ENCODE measurements around the gene NUDT2.

Gene NUDT2

DNA sequence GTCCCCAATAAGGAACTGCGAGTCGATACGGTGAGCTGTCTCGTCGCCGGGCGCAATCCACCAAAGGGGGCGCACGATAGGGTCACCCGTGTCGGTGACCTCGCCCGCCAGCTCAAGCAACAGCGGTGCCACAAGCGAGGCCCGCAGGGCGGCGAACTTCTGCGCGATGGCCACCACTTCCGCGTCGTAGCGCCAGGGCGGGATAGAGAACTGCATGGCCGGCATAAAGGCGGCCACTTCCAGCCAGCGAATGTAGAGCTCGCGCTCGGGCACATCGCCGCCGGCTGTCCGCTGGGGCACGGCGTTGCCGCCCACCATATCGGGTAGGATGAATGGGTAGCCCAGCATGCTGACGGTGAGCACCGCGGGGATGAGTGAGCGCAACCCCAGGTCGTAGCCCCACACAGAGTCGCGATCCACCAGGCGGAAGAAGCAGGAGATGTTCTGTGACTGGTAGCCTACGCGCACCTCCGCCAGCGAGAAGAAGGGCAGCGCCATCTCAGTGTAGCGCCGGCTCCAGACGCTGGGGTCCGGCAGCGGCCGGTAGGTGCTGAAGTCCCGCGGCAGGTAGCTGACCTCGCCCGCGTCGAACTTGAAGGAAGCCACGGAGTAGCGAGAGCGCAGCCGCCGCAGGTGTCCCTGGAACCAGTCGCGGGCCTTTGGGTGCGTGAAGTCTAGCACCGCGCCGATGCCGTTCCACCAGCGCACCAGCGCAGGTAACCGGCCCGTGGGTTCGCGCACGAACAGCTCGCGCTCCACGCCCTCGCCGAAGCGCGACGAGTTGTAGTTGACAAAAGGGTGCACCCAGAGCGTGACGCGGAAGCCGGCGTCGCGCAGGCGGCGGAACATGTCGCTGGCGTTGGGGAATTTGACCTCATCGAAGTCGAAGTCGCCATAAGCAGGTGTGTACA, 41.9 kb downstream of the NUDT2 start:
- DNase-seq: no peak

DNA sequence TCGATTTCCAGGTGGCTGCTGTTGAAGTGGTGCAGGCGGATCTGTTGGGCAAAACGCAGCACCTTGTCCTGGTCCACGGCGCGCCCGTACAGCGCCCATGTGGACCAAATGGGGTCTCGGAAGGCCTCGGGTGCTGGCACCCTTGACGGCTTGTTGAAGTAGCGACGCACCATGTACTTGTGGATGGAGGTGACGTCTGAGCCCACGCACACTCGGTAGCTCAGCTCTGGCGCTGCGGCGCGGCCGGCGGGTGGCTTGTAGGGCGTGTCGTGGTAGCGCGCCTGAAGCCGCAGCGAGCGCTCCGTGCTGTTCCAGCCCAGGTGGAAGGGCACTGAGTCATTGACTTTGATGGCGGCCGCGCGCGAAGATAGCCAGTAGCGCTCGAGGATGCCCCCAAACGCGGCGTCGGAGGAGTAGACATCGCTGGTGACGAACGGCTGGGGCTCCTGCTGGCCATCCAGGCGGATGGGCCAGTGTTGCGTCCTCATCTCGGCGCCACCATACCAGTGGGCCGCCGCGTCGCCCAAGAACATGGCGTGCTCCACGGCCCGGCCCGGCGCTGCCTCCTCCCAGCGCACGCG, 42.6 kb downstream of the NUDT2 start:
- DNase-seq: no peak

- DNase-seq: no peak
Measured at GRCh38 chr9:34372467-34373011, 43.2 kb downstream of the NUDT2 start.

- no peak for DNase-seq
Measured at GRCh38 chr9:34373749-34374148, 44.4 kb downstream of the NUDT2 start.

DNA sequence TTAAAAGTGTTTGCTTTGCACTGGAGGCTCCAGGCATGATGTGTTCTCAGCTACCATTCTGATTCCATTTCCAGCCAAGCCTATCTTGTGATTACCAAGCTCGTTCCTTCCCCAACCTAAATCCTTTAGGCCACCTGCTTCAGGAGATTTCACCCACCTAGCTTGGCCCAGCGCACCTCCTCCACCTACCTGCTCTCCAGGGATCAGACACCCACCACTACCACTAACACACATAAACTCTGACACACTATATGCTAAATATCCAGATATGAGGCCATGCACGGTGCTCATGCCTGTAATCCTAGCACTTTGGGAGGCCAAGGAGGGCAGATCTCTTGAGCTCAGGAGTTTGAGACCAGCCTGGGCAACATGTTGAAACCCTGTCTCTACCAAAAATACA, 45.0 kb downstream of the NUDT2 start:
- no peak for DNase-seq

DNA sequence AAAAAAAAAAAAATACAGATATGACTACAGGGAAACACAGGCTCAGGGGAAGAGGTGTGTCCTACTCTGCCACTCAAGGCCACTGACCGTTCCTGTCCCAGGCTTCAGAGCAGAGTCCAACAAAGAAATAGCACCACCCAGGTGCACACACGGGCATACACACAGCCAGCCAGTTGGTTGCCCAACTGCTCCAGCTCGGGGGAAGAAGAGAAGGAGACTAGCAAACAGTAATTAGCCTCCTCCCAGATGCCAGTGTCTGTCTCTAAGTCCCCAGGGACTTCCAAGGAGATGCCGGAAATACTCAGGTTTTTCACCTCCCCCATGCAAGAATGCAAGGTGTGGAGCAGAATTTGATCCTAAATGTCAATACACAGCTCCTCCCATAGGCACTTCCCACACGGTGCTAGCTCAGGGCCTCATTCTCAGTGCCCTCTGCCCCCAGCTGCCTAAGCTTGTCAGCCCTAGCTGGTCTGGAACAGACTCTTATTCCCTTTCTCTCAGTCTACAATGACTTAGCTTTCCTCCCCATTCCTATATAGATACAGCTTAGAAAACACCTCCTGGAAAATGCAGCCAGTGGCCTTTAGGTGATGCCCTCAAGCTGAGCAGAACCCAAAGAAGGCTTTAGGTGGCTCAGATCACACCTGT, 45.7 kb downstream of the NUDT2 start:
- DNase-seq: no peak

DNA sequence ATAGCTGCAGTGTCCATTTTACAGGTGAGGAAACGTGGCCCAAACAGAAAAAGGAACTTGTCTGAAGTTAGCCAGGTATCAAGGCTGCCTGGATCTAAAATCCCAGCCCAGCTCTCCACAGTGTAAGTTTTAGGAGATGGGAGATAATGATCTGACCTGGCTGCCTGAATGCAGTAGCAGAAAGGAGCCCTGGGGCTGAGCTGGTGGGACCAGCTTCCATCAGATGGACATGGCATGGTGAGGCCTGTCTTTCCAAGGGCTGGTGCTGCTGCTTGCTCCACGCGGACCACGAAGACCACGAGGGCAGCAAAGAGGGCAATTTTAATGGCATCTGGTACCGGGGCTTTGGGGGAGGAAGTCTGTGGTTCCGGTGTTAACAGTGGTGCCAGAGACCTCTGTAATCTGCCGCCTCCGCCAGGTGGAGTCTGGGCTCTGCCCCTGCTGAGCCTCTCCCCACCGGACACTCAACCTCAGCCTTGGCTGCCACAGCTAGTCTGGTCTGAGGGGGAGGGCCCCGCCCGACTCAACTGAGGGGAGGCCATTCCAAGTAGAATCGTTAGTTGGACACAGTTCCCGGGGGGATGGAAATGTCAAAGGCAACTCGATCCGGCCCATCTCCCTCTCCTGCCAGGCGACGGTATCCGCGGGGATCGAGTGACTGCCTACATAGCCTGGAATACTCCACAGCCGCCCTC, 46.7 kb downstream of the NUDT2 start:
- no peak for DNase-seq

DNA sequence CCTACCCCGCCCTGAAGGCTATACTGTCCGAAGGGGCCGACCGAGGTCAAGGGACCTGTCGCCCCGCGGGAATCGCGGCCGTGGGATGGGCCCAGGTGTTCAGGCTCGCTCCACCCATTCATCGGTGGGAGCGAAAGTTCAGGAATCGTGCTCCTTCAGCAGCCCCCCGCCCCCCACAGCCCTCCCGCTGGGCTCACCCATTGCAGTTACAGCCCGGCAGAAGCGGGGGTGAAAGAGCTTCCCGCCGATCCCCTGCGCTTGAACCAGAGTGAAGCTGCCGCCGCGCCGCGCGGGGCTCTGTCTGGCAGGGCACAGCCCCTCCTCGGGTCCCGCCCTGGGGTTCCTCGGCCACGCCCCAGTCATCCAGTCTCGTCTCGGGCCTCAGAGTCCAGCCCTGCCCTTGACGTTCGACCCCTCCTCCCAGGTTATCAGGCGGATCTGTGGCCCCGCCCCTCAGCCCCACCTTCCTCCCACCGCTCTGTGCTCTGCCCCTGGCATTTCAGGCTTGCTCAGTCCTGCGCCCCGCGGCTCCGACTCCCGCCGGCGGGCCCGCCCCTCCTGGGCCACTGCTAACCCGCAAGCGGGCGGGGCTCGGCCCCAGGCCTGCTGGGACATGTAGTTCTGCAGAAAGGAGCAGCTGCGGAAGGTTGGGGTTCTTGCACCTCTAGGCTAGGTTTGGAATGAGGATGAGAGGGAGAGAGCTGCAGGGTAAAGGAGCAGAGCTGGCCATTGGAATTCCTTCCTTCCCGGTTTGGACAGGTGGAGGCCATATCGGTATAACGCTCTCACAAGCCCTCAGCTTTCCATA, 47.4 kb downstream of the NUDT2 start, which contains the start of gene MYORG:
Gene MYORG (minus strand): TSS at position 303 of the 808 bp plus-strand sequence. CDS start 3,955 bp downstream, outside the sequence.
- DNase-seq: peak; percentile 91

DNA sequence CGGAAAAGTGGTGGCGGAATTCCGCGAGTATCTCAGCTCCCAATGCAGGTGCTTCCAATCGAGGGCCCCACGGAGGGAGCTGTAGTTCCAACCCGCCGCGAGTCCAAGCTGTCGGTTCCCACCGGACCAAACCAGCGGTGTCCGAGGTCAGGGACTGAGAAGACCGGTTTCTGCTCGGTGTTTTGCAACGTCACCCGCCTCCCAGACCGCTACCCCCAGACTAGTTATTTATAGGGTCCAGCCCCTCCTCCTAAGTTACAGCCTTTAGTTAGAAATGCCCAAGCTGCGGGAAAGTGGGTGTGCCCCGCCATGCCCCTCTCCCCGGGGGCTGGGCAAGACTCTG, 48.0 kb downstream of the NUDT2 start:
- DNase-seq: no peak

DNA sequence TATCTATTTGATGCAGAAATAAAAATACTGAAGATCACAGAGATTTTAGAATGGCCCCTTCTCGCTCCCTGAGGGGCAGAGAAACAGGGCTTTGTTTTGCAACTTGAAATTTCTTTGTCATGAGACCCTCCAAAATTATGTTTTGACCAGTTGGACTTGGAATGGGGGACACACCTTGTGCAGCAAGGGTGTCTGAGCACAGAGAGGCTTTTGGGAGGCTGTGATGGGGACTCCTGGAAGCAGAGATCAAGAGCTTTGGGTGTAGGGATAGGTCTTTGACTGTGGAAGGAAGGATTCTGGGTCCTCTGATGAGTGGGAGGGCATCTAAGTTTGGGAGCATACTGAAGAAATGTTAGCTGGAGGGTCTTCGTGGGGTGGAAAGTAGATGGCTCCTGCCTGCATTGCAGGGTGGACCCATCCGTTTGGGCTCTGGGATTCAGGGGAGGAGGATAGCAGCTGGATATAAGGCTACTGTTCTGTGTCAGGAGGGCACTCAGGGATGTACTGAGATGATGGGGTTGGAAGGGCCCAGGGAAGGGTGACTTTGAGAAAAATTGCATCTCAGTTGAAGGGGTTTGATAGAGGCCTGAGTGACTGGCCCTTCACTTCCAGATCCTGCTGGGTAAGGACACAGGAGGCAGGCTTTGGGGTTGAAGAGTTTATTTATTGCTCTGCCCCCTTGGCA, 49.1 kb downstream of the NUDT2 start:
- DNase-seq: no peak

DNA sequence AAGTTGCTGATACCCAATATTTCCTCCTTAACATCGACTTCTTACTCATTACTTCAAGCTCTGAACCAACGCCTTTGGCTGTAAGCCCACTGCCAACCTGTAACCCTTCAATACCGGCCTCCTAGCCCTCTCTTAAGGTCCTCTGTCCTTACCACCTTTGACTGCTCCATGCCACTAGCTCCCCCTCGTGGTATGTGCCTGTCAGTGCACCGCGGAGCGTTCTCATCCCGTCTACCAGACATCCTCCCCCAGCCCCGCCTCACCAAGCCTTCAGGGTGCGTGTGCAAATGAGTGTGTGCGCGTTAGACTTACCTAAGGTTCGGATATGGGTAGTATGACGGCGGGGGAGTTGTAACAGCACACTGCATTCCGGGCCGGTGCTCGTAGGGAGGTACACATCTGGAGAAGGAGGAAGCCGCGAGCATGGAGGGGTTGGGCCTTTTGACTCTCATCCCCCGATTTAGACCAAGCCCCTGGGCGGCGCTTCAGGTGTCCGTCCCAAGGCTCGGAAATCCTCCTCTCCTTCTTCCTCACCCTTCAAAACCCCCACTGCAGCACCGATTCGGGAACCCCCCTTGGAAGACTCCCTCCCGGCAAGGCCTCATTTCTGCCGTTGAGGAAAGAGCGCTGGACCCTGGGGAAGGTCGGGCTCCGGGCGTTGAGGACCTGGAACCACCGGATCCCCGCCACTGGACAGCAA, 50.1 kb downstream of the NUDT2 start:
- peak; percentile 83 for DNase-seq

GRCh38 chr9:34380034-34380510, 50.7 kb downstream of the NUDT2 start:
- DNase-seq: no peak

- DNase-seq: peak; percentile 73
Measured at GRCh38 chr9:34380511-34381315, 51.3 kb downstream of the NUDT2 start.

- no peak for DNase-seq
Measured at GRCh38 chr9:34381323-34381722, 52.0 kb downstream of the NUDT2 start.

DNA sequence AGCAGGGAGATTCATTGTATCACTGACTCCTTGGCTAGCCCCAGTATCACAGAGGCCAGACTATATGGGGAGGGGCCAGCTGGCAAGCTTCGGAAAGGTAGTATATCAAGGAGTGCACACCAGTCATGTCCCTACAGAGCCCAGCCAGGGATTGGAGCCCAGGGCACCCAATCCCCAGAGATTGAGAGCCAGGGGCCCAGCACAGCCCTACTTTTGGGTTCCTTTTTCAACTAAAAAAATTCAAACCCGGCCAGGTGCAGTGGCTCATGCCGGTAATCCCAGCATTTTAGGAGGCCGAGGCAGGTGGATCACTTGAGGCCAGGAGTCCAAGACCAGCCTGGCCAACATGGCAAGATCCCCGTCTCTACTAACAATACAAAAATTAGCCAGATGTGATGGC, 52.7 kb downstream of the NUDT2 start:
- no peak for DNase-seq

DNA sequence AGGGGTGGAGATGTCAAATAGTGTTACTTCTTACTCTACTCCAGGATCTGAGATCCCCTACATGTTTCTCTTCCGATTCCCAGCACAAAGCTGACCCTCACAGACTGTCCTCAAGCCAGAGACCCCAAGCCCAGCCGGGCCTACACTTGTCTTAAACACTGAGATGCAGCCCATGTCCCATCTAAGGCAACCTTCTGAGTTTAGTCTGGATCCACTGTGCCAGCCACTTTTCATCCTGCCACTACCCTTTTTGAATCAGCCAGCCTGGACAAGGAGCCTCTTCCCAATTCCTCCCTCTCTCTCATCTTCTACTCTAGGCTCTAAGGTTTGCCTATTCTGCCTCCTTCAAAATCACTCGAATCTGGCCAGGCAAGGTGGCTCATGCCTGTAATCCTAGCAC, 53.5 kb downstream of the NUDT2 start:
- DNase-seq: no peak

GRCh38 chr9:34383904-34384303, 54.5 kb downstream of the NUDT2 start:
- no peak for DNase-seq

DNA sequence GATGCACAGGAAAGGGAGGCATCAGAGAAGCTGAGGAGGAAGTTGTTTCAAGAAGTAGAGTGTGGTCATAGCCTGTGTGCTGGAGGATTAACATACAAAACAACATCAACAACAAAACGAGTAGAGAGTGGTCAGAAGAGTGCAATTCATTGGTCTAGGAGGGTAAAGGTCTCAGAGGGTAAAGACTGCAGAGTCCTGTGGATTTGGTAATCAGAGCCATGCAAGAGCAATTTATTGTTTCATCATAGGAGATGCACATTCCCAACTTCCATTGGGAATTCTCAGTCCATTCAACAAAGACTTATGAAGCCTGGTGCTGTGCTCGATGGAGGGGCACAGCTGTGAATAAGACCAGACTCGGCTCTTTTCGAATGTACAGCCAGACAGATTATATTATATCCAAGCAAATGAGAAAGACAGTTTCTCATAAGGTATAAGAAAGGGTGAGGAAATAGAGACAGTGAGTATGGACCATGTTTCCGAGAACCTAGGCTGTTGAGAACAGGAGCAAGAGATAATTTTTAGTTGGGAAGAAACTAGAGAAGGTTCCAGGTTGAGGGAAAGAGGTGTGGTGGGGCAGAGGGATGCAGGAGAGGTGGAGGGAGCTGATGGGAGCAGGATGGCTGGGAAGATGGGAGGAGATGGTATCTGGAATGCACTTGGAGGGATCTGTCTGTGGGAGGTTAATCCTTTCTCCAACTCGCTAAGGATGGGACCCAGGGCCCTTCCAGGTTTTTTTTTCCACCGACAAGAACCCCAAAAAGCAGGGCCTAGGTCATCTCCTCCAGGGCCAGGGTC, 55.2 kb downstream of the NUDT2 start:
- no peak for DNase-seq

Measured in effector CD8-positive, alpha-beta T cell (primary cell).